Astrocyte (in vitro differentiated cells and primary cell): ENCODE results near the gene LIMK2.

ENCODE experiments used
- CTCF ChIP-seq: IDR thresholded peaks from 2 replicates; pipeline ENCODE4 v1.5.1; 2011; ENCODE audit warnings: low read depth, mild to moderate bottlenecking, inconsistent platforms, low read length, moderate library complexity; ENCODE audit not compliant: insufficient read depth
- EZH2 ChIP-seq: IDR thresholded peaks from 2 replicates; pipeline ENCODE4 v1.6.1; 2012; ENCODE audit warnings: mild to moderate bottlenecking, low read length, inconsistent platforms; ENCODE audit not compliant: insufficient read depth

GRCh38 chr22:31211482-31211861 lies 626 bp upstream of the LIMK2 start:
- TF ChIP-seq CTCF, result no peak
- no peak for TF ChIP-seq EZH2
